ENCODE data around the gene ZNF438.

DNA sequence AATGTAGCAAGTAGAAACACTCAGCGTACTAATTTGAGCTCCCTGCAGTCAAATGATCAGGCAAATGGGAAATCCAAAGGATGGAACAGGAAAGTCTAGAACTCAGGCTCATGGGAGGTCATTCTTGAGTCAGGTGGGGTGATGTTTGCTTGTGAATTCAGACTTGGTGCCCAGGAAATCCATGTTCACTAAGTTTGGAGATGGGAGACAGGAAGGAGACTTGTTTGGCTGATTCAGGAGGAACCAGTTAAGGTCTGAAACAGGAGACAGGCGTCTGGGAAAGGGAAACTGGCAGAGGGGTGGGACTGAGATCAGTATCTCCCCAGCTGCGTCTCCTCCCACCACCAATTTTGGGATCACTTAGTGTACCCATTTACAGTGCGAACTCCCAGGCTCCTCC is 38.4 kb upstream of the ZNF438 start:
- no peak for TF ChIP-seq POLR2AphosphoS5 (IDR thresholded peaks at IDR 0.05; ENCODE audit: low read depth, low read length)
- no peak for TF ChIP-seq TAF1 (IDR thresholded peaks at IDR 0.05; ENCODE audit: borderline replicate concordance, insufficient read depth, low read length)
- no peak for TF ChIP-seq SIN3A (IDR thresholded peaks at IDR 0.05; ENCODE audit: borderline replicate concordance, insufficient read depth, low read length)
